ENCODE measurements around the gene METRN.
A peak's percentile ranks its signal among the peaks of the same experiment; 100 is the strongest.

The METRN gene

GRCh38 chr16:677316-678190, 37.4 kb upstream of the METRN start:
- no peak for DNase-seq (ENCODE audit: low spot score)

GRCh38 chr16:678209-678857, 36.6 kb upstream of the METRN start:
- no peak for DNase-seq (ENCODE audit: low spot score)

GRCh38 chr16:678858-679813, 35.8 kb upstream of the METRN start:
- DNase-seq (ENCODE audit: low spot score), result no peak

- peak; percentile 84 for DNase-seq (ENCODE audit: low spot score)
Measured at GRCh38 chr16:679814-680624, 34.9 kb upstream of the METRN start, which contains the start of gene STUB1. STUB1 (plus strand) TSS chr16:680410; CDS start chr16:680526, 116 bp downstream.

GRCh38 chr16:680625-680945, 34.3 kb upstream of the METRN start:
- no peak for DNase-seq (ENCODE audit: low spot score)

GRCh38 chr16:680967-681745, 33.8 kb upstream of the METRN start:
- DNase-seq (ENCODE audit: low spot score), result no peak

GRCh38 chr16:681746-682427, 33.0 kb upstream of the METRN start:
- DNase-seq (ENCODE audit: low spot score), result no peak

GRCh38 chr16:682493-683395, 32.2 kb upstream of the METRN start:
- no peak for DNase-seq (ENCODE audit: low spot score)

GRCh38 chr16:683396-684070, 31.4 kb upstream of the METRN start:
- DNase-seq (ENCODE audit: low spot score), result no peak

GRCh38 chr16:684071-684794, 30.7 kb upstream of the METRN start, which contains the start of gene JMJD8:
JMJD8 (minus strand) TSS chr16:684334; CDS start chr16:684319, 15 bp downstream.
- peak; percentile 92 for DNase-seq (ENCODE audit: low spot score)

- DNase-seq (ENCODE audit: low spot score), result no peak
Measured at GRCh38 chr16:684961-685696, 29.8 kb upstream of the METRN start.

GRCh38 chr16:685967-686366, 29.0 kb upstream of the METRN start:
- no peak for DNase-seq (ENCODE audit: low spot score)

- DNase-seq (ENCODE audit: low spot score), result no peak
Measured at GRCh38 chr16:686459-687260, 28.3 kb upstream of the METRN start.

- DNase-seq (ENCODE audit: low spot score), result no peak
Measured at GRCh38 chr16:687499-687898, 27.4 kb upstream of the METRN start.

- no peak for DNase-seq (ENCODE audit: low spot score)
Measured at GRCh38 chr16:689175-689897, 25.6 kb upstream of the METRN start.
